Renal cortical epithelial cell (primary cell): ENCODE results near the gene TBCD. TPM values are rescaled to one million over a fixed set of nuclear protein-coding genes. Genes with fewer than 3 reads are reported as not detected.

Source experiments
- DNase-seq: peaks from one replicate; pipeline ENCODE4 v3.0.0-alpha.2; 2011; ENCODE audit warnings: low read depth
- total RNA-seq: library from RNA; depleted of rRNA; stranded (reverse); fragments of >200 nt; gene quantifications from 2 replicates; pipeline ENCODE4 v1.2.3, GENCODE V29; 2014

TBCD gene
- total RNA-seq, 1 donor from 2014 or later, result 38.5 TPM

DNA sequence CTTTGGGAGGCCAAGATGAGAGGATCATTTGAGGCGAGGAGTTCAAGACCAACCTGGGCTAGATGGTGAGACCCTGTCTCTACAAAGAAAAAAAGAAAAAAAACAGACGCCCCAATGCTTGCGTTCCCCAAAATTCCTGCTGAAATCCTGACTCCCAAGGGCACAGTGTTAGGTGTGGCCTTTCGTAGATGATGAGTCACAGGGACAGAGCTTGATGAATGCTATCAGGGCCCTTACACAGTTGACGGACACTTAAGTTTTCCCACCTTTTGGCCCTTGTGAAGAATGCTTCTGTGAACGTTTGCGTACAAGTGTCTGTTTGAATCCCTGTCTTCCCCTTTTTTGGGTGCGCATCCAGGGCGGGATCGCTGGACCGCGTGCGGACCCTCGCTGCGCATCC, 104.5 kb downstream of the TBCD start:
- no peak for DNase-seq

DNA sequence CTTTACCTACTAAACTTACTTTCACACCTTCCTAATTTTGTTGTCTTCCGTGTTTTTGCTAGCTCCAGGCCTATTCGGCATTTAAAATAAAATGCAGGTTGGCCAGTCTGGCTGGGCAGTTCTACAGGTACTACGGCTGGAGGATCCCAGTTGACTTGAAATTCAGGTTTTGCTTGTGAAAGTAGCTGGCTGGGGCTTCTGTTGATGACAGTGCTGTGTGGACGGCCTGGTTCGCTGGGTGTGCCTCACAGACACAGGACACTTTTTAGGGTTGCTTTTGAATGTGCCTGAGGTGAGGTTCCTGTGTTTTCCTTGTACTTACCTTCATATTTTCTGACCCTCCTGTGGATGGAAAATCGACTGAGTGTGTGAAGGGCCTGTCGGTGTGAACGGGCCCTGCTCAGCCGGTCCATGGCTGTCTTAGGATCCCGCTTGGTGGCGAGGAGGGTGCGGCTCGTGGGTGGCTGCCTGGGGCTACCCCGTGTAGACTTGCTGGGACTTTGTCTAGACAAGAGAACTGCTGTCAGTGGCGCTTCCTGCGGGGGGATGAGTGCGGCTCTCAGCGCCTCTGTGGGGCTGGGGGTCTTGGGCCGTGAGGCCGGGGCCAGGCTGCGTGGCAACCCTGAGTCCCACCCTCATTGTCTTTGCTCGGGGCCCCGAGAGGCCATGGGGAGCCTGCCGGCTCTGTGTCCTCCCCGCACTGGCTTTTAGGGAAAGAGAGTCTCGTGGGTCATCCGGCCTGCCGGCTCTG, 106.7 kb downstream of the TBCD start:
- DNase-seq, result peak; percentile 33

- peak; percentile 96 for DNase-seq
Measured at GRCh38 chr17:82859431-82860403, 107.9 kb downstream of the TBCD start.

DNA sequence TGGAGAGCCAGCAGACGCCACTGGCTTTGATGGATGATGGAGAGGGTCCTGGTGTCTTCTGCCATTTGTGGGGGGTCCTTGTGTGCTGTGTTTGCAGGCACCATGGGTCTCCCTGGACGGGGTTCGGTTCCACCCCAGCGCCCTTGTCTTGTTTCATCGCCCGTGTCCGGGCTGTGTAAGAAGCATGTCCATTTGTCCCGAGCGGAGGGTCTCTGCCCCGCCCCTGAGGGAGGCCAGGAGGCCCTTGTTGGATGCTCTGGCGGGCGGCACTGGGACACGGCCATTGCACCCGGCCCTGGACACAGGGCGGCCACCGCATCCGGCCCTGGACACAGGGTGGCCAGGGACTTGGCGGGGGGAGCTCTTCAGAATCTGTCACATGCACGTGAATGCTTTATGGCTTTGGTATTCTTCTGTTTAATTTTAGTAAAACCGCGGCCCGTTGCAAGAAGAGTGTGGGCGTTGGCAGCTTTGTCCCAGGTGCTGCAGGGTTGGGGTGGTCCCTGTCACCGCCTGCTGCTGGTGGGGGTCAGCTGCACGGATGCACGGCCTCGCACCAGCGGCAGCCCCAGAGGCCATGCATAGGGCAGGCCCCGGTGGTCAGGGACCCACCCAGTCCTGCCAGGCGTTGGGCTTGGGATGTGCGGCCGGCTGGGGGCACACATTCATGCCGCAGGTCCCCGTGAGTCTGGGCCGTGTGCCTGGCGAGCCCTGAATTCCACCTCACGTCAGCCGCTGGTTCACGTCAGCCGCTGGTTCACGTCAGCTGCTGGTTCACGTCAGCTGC, 108.9 kb downstream of the TBCD start:
- DNase-seq, result no peak

DNA sequence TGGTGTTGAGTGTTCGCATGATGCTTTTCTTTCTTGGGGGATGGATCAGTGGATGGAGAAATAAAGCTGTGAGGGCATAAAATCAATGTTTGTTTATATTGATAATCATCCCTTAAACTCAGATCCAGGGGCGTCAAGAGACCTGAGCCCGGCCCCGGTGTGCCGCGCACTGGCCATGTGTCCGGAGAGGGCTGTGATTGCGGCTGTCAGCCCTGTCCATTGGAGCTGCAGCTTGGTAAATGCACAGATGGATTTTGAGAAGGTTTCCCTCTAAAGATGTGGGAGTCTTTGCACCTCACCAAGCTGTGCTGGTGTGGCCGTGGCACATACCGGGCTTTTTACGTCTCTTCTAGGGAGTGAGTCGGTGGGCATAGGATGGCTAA, 109.5 kb downstream of the TBCD start:
- no peak for DNase-seq

DNA sequence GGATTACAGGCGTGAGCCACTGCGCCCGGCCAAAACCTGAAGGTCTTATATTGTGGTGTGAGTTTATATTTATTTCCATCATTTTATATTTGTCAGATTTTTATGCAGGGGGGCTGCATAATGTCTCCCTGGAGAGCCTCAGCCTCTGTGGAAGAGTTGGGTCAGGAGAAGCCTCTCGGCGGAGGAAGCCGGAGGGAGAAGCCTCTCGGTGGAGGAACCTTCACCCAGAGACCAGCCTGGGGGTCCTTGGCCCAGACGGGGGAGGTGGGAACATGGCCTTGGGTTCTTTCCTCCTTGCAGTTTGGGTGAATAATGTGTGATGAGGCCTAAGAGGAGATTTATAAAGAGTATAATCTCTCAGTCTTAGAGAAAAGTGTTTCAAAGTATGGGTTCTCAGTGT, 110.3 kb downstream of the TBCD start:
- DNase-seq, result no peak

- DNase-seq, result no peak
Measured at GRCh38 chr17:82862737-82863382, 111.0 kb downstream of the TBCD start.

DNA sequence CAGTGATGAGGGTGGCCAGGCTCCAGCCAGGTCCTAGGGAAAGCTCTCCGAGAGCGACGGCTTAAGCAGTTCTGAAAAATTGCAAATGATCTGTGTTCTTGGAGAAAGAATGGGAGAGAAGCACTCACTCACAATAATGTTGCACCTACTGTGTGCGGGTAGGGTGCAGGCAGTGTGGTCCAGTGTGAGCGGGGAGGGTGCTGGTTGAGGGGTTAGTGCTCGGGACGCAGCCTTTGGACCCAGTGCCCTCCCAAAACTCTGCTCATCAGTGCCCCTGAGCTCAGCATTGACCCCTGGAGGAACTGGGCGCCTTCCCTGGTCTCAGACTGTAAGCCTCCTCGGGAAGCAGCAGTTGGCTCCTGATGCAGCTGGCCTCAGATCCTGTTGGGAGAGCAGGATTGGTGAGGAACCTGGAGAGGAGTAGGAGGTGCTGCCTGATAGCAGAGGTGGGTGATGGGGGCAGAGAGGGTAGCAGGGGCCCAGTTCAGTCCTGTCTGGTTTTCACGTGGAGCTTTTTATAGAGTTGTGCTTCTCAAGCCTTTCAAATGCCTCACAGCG, 111.6 kb downstream of the TBCD start:
- no peak for DNase-seq

DNA sequence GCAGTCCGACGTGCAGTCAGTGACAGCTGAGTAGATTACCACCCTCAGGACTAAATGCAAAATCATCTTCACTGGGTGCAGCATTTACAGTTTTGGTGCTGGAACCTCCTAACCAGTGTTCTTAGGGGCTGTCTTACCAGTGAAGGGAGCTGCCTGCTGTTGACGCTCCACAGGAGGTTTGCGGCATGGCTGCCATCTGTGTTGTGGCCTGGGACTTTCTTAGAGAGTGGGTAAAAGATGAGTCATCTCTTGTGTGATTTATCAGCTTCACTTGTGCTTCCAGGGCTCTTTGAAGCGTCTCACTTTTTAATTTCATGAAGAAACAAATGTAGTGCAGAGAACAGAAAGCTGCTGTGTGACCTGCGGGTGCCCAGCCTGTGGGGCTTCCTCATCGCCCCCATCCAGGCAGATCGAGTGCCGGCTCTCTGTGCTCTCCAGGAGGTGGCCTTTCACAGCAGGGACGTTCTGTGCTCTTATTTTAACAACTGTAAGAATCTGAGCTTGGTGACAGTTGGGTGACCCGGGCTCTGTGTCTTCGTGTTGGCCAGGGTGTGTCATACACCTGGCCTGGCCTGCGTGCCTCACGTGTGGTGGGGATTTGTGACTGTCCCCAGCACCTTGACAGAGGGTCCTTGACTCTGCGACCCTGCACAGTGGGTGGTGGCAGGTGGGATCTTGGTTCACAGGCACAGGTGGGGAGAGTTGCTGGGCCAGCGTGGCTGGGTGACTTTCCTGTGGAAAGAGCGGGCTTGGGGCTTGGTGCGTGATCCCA, 112.3 kb downstream of the TBCD start:
- peak; percentile 64 for DNase-seq

DNA sequence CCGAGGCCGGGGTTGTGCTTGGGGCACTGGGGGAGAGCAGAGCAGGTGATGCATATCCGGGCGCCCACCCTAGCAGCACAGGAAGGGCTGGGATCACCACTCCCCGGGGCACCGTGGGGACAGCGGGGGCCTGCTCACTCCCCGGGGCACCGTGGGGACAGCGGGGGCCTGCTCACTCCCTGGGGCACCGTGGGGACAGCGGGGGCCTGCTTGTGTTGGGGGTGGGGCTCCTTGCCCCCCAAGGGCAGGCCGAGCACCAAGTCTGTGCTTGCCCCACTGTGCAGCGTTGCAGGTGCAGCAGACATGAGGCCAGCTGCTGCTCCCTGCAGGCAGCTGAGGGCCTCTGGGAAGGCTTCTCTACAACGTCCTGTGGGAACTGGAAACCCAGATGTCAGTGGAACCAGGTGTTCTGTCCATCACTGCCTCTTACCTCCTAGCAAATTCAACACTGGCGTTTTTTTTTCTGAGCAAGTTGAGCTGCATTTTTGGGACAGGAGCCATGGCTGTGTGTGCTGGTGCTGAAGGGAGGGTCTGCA, 112.9 kb downstream of the TBCD start:
- DNase-seq, result no peak

- no peak for DNase-seq
Measured at GRCh38 chr17:82865274-82865673, 113.4 kb downstream of the TBCD start.

- DNase-seq, result no peak
Measured at GRCh38 chr17:82865774-82866395, 114.0 kb downstream of the TBCD start.

DNA sequence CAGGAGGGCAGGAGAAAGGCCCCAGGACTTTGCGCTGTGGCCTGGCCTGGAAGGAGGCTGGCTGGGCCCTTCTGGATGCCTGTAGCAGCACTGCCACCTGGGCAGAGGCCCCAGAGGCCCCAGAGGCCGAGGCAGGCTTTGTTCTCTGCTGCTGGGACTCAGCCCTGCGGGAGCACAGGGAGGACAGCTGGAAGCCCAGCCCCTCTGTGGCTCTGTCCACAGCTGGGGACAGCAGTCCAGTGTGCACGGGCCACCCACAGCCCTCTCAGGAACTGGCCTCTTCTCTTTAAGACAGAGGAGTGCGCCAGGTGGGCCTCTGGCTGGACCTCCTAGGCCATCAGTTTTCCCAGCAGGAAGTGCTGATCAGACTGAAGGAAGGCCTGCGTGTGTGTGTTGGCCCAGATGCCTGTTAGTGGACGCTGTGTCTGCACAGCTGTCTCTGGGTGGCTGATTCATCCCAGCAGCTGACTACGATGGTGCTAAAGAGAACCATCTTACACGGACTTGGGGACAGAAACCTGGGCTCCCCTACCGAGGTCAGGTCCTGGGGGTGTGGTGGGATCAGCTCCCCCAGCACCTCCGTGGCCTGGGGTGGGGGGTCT, 114.8 kb downstream of the TBCD start:
- no peak for DNase-seq

GRCh38 chr17:82867763-82868325, 116.0 kb downstream of the TBCD start:
- no peak for DNase-seq

DNA sequence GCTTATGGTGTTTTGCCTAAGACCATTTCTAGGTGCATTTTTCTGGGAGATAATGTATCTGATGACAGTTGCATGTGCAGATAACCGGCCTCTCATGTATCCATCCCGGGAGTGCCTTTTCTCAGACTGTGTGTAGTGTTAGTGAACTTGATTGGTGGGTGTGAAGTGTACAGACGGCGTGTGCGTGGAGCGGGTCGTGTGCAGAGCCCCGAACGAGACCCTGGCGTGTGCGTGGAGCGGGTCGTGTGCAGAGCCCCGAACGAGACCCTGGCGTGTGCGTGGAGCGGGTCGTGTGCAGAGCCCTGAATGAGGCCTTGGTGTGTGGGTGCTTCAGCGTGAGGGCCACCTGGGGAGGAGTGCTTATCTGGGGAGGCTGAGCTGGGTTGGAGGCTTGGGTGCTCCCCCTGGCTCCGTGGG, 116.9 kb downstream of the TBCD start:
- no peak for DNase-seq

DNA sequence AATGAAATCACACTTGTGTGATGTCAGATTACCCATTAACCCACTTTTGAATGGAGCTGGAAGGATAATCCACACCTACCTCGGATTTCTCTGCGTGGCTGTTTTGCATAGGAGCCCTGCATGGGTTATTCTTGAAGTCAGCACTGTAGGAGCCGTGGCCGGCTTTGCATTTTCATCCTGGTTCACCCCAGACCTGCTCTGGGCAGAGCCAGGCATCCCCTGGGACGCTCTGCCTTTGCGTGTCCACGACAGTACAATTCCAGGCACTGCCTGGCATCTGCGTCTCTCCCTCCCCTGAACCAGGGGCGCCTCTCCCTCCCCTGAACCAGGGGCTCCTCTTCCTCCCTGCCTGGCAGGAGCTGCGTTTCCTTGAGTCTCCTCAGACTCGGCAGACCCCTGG, 117.7 kb downstream of the TBCD start:
- DNase-seq, result no peak

GRCh38 chr17:82870091-82870491, 118.2 kb downstream of the TBCD start:
- DNase-seq, result no peak

GRCh38 chr17:82870541-82870940, 118.7 kb downstream of the TBCD start:
- DNase-seq, result no peak
